NCI-H460 (cell line): ENCODE data around the gene PLEKHA4. TPM values are rescaled to one million over a fixed set of nuclear protein-coding genes. Genes with fewer than 3 reads are reported as not detected.

Experiments
- DNase-seq: peaks from one replicate; pipeline ENCODE4 v3.0.0-alpha.2; 2016; ENCODE audit warnings: low read depth; ENCODE audit errors: extremely low read depth
- total RNA-seq: library from RNA; depleted of rRNA; stranded (reverse); fragments of >200 nt; shearing (Covaris generic); gene quantifications from 2 replicates; pipeline ENCODE4 v1.2.3, GENCODE V29; 2014

PLEKHA4 gene
- total RNA-seq, 1 experiment from 2014 or later, result 1.2 TPM

GRCh38 chr19:48833977-48834376 is 34.4 kb downstream of the PLEKHA4 start:
- no peak for DNase-seq

DNA sequence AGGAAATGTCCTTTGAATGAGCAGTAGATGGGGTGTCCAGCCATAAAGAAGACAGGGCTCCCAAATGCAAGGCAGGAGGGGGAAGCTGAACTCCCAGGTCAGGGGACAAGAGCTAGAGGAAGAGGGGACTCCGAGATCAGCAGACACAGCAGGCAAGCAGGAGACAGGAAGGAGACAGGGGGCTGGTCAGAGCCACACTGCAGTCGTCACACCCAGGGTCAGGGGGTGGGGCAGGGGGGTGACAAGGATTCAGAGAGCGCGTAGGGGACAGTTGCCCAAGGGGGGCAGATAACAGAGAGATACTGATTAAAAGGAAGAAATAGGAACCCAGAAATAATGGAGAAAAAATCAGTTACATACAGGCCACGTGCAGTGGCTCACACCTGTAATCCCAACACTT is 35.4 kb downstream of the PLEKHA4 start:
- DNase-seq, result no peak

- DNase-seq, result no peak
These were observed 37.5 kb downstream of the PLEKHA4 start for GRCh38 chr19:48830965-48831364.

DNA sequence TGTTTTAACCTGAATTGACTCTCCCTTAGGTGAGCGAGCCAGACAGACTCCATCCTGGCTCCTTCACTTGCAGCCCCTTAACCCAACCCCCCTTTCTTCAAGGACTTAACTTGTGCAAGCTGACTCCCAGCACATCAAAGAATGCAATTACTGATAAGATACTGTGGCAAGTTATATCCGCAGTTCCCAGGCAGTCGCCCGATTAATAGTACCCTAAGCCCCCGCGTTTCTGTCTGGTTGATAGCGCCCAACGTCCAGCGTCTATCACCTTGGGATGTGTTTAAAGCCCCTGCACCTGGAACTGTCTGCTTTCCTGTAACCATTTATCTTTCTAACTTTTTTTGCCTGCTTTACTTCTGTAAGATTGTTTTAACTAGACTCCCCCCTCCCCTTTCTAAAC is 38.3 kb downstream of the PLEKHA4 start:
- DNase-seq, result no peak

DNA sequence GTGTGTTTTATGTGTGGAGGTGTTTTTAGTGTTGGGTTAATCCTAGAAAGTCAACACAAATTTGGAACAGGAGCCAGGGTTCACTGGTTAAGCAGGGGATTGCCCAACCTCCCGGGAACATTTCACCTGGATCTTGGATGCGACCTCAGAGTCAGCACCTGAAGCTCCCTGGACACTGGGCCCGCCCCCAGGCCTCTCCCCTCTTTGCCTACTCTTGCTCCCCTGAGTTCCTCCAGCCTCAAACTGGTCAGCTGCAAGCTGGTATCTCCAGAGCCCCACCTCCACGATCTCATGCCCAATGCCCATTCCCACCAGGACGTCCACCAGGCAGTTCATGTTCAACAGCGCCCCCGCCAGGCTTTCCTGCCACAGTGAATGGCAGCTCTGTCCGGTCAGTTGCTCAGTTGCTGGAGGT is 41.8 kb downstream of the PLEKHA4 start:
- DNase-seq, result no peak

DNA sequence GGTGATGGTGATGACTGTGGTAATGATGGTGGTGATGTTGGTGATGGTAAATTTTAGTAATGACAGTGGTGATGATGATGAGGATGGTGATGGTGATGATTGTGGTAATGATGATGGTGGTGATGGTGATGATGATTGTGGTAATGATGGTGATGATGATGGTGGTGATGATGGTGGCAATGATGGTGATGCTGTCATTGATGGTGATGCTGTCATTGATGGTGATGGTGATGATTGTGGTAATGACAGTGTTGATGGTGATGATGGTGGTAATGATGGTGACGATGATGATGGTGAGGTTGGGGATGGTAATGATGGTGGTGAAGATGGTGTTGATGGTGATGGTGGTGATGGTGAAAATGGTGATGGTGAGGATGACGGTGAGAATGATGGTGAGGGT is 45.9 kb downstream of the PLEKHA4 start:
- DNase-seq, result no peak

GRCh38 chr19:48821633-48822032 is 46.8 kb downstream of the PLEKHA4 start:
- no peak for DNase-seq

- DNase-seq, result peak; percentile 49
These were observed 49.0 kb downstream of the PLEKHA4 start for GRCh38 chr19:48819366-48819816.

DNA sequence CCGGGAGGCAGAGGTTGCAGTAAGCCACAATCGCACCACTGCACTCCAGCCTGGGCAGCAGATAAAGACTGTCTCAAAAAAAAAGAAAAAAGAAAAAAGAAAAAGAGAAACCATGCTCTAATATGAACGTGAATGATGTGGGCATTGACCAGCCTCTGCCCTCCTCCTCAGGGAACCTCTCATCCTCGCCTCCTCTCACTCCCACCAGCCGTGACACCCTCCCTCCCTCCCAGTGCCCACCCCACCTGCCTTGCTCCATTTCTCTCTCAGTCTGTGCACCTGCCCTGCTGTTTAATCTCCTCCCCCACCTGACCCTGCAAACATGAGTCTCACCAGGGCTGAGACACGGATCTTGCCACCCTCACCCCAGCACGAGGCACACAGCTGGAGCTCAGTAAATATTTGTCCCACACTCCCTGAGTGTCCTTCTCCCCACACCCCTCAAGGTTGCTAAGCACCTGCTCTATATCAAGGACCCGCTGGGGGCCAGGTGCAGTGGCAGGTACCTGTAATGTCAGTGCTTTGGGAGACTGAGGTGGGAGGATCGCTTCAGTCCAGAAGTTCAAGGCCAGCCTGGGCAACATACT is 50.1 kb downstream of the PLEKHA4 start:
- no peak for DNase-seq

DNA sequence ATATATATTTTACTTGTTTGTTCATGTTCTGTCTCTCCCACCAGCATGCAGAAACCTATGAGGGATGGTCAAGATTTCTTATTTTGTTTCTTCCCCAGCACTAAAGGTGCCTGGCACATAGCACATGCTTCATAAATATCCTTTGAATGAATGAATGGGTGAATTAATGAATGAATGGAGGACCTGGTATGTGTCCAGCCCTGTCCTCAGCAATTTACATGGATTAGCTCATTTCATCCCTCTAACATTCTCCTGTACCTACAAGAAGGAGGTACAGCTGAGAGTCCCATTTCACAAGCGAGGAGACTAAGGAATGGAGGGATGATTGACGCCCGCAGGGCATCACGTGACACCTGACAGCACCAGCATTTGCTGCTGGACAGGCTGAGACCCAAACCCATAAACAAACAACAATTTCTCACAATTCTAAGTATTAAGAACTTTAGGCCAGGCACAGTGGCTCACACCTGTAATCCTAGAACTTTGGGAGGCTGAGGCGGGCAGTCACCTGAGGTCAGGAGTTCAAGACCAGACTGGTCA is 50.8 kb downstream of the PLEKHA4 start:
- no peak for DNase-seq

- DNase-seq, result no peak
These were observed 52.4 kb downstream of the PLEKHA4 start for GRCh38 chr19:48815870-48816501.

DNA sequence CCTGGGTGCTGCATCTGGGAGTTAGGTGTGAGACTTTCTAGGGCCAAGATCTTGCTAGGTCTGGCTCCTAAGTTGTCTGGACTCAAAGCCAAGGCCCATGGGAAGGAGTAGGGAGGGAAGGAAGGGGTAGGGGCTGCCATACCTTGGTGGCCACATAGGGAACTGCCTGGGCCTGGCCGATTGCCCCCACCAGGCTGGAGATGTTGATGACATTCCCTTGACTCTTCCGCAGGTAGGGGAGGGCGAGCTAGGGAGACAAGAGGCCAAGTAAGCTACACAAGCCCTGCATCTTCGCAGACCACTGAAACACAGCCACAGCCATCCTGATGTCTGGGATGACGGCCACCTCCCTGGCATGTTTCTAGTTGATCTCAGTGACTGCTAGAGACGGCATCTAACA is 53.5 kb downstream of the PLEKHA4 start:
- no peak for DNase-seq

- DNase-seq, result no peak
These were observed 55.1 kb downstream of the PLEKHA4 start for GRCh38 chr19:48813123-48813913.

DNA sequence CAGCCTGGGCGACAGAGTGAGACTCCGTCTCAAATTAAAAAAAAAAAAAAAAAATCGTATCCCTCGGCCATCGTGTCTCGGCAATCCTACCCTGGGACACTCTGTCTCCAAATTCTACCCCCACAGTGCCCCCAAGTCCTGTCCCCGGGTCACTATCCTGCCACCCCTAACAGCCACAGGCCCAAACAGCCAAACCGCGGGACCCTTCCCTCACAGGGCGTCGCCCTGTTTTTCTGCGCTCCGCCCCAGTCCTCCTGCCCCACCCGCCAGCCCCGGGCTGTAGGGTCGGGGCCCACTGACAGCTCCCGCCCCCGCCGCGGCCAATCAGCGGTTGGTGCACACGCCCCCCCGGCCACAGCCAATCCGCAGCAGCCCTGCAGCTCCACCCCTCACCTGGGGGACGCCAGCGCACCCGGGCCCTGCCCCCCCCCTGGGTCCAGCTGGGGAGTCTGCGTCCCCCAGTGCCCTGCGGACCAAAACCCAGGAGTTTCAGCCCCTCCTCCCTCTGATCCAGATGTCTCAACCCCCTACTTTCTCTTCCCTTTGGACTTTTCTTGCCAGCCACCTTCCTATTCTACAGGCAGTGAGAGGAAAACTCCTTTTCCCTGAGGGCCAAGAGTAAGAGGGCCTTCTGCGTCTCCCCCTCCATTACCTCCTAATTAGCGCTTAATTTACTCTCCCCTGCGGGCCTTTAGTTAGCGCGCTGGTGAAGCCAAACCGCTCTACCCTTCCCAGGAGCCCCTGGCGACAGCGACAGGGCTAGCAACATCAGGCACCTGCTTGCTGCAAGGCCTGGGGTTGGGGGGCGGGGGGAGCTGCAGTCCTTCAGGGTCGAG is 56.1 kb downstream of the PLEKHA4 start:
- no peak for DNase-seq

GRCh38 chr19:48810151-48810550 is 58.3 kb downstream of the PLEKHA4 start:
- no peak for DNase-seq

GRCh38 chr19:48807590-48808308 is 60.7 kb downstream of the PLEKHA4 start:
- no peak for DNase-seq

DNA sequence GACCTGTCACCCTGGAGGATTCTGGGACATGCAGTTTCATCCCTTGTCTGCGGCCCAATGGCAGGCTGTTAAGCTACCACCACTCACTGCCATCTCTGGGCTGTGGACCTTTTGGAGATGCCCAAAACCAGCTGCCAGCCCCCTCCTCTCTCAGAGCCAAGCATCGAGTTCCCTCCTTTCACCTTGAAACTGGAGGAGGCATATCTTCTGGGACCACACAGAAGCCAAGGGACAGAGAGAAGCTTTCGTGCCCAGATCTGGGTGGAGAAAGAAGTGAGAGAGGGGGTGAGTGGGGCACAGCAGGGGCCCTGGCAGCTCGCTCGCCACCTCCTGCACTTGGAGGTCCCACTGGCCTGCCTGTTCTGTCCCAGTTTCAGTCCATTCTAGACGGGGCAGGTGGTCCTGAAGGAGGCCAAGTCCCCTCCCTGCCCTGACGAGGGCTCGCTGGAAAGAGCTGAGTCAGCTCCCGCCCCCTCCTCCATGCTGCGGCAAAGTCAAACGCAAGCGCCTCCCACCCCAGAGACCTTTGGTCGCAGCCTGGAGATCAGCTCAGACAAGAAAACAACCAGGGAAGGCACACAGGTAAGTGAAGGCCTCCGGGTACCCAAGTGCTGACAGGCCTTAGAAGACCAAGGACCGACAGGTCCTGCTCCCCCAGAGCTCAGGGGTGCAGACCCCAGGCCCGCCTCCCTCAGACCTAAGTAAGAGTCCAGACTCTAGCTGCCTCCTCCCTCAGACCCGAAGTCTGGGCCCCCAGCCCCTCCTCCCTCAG is 61.4 kb downstream of the PLEKHA4 start:
- DNase-seq, result no peak

- DNase-seq, result no peak
These were observed 61.9 kb downstream of the PLEKHA4 start for GRCh38 chr19:48806518-48806817.

DNA sequence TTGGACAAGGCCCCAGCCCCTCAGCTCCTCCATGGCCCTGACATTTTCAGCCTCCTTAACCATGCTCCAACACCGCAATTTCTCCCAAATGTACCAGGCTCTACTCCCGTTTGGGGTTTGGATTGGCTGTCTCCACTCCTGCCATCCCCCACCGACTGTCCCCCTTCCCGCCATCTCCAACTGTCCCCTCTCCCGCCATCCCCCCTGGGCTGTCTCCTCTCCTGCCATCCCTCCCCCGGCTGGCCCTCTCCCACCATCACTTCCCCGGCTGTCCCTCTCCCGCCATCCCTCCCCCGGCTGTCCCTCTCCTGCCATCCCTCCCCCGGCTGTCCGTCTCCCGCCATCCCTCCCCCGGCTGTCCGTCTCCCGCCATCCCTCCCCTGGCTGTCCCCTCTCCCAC is 63.0 kb downstream of the PLEKHA4 start:
- DNase-seq, result no peak

GRCh38 chr19:48804496-48804895 is 63.9 kb downstream of the PLEKHA4 start:
- no peak for DNase-seq
